H1 (cell line): Measurements from ENCODE around the gene OR10H5. TPM values are rescaled to one million over a fixed set of nuclear protein-coding genes. Genes with fewer than 3 reads are reported as not detected.

Source experiments
- CTCF ChIA-PET: fragments of 300-600 bp; sonication (Branson Sonifier 250); formaldehyde crosslinking; loops from one replicate; lab custom pipeline; 2021; ENCODE audit not compliant: partially characterized antibody; lab: Charles Lee
- POLR2A ChIA-PET: fragments of 300-600 bp; sonication (Branson Sonifier 250); formaldehyde crosslinking; loops from one replicate; lab custom pipeline; 2021; ENCODE audit warnings: inconsistent platforms; ENCODE audit not compliant: partially characterized antibody; lab: Charles Lee
- DNase-seq, 2 experiments: peaks; one replicate each; pipeline versions ENCODE4 v3.0.0 to v3.0.0-alpha.2; 2010 to 2022; ENCODE audit warnings: low spot score in 2 of 2, low read depth in 1 of 2, mixed read lengths in 1 of 2
- FAIRE-seq: peaks from 2 replicates; lab custom pipeline; 2011; peaks lifted over from hg19 to GRCh38; lab: Jason Lieb, UNC
- H2AFZ ChIP-seq: 2 replicates; pipeline ENCODE4 v1.8.1; 2012; ENCODE audit warnings: low read length, inconsistent platforms
- H2AK5ac ChIP-seq: 2 replicates; pipeline ENCODE4 v1.6.1; 2013; ENCODE audit warnings: low read depth, low read length
- H2BK120ac ChIP-seq: replicated peaks from 2 replicates; pipeline ENCODE3; 2013; ENCODE audit warnings: low read depth, low read length, inconsistent platforms
- H2BK12ac ChIP-seq: 2 replicates; pipeline ENCODE4 v1.6.1; 2013; ENCODE audit warnings: low read depth, low read length
- H2BK15ac ChIP-seq: 2 replicates; pipeline ENCODE4 v1.6.1; 2013; ENCODE audit warnings: low read length
- H2BK20ac ChIP-seq: 2 replicates; pipeline ENCODE4 v1.6.1; 2013; ENCODE audit warnings: low read length
- H2BK5ac ChIP-seq: 2 replicates; pipeline ENCODE4 v1.6.1; 2013; ENCODE audit warnings: low read depth, low read length
- H3K14ac ChIP-seq: 2 replicates; pipeline ENCODE4 v1.6.1; 2013; ENCODE audit warnings: inconsistent platforms; ENCODE audit not compliant: insufficient read length
- H3K18ac ChIP-seq: 2 replicates; pipeline ENCODE4 v1.6.1; 2013; ENCODE audit warnings: low read length; ENCODE audit errors: extremely low read depth
- H3K23ac ChIP-seq: 2 replicates; pipeline ENCODE4 v1.6.1; 2013; ENCODE audit warnings: inconsistent platforms; ENCODE audit not compliant: insufficient read length
- H3K23me2 ChIP-seq: 2 replicates; pipeline ENCODE4 v1.6.1; 2013; ENCODE audit warnings: low read depth, low read length
- H3K27ac ChIP-seq: 2 replicates; pipeline ENCODE4 v1.6.1; 2011; ENCODE audit warnings: low read depth, low read length, inconsistent platforms
- H3K27me3 ChIP-seq, 4 experiments: replicated peaks in 1 of 4; 1 replicate in 1 of 4; 2 replicates in 3 of 4; pipeline versions ENCODE4 v1.6.1 to v1.8.1; 2011 to 2013; ENCODE audit warnings: low read length in 3 of 4, mild to moderate bottlenecking in 3 of 4, inconsistent platforms in 2 of 4, mixed read lengths in 2 of 4, moderate library complexity in 1 of 4; ENCODE audit not compliant: control insufficient read depth in 3 of 4, insufficient read depth in 3 of 4; ENCODE audit errors: extremely low read depth in 1 of 4
- H3K36me3 ChIP-seq, 4 experiments: 2 replicates each; pipeline versions ENCODE4 v1.6.1 to v1.8.1; 2011 to 2013; ENCODE audit warnings: mild to moderate bottlenecking in 4 of 4, low read length in 3 of 4, moderate library complexity in 2 of 4, control low read depth in 1 of 4, inconsistent platforms in 1 of 4; ENCODE audit not compliant: insufficient read depth in 4 of 4, control insufficient read depth in 2 of 4
- H3K4ac ChIP-seq: replicated peaks from 2 replicates; pipeline ENCODE3; 2013; ENCODE audit warnings: low read length, low read depth, mixed read lengths, inconsistent platforms; ENCODE audit not compliant: insufficient read length
- H3K4me1 ChIP-seq, 4 experiments: replicated peaks in 1 of 4; 1 replicate in 1 of 4; 2 replicates in 3 of 4; pipeline versions ENCODE4 v1.6.1 to v1.8.1; 2011 to 2013; ENCODE audit warnings: low read length in 3 of 4, inconsistent platforms in 2 of 4, mixed read lengths in 1 of 4; ENCODE audit not compliant: insufficient read depth in 4 of 4, control insufficient read depth in 3 of 4
- H3K4me2 ChIP-seq, 2 experiments: 2 replicates each; pipeline versions ENCODE4 v1.6.1 to v1.8.1; 2011 to 2013; ENCODE audit warnings: low read depth in 2 of 2, low read length in 2 of 2, control low read depth in 1 of 2, inconsistent platforms in 1 of 2, mild to moderate bottlenecking in 1 of 2; ENCODE audit not compliant: insufficient read depth in 1 of 2
- H3K4me3 ChIP-seq, 4 experiments: fragments of 200-600, 300-600 bp in 1 of 4; sonication (generic), shearing (Covaris generic), sonication (Bioruptor Twin) in 1 of 4; 2 replicates each; pipeline versions ENCODE4 v1.5.1 to v1.8.1; 2011 to 2016; ENCODE audit warnings: low read length in 4 of 4, low read depth in 3 of 4, control low read depth in 2 of 4, inconsistent platforms in 2 of 4, mild to moderate bottlenecking in 2 of 4, mixed read lengths in 1 of 4, moderate library complexity in 1 of 4; ENCODE audit not compliant: insufficient read depth in 2 of 4; ENCODE audit errors: extremely low read depth in 1 of 4
- H3K56ac ChIP-seq: replicated peaks from 2 replicates; pipeline ENCODE3; 2013; ENCODE audit warnings: low read depth, mild to moderate bottlenecking, mixed read lengths, low read length, inconsistent platforms; ENCODE audit not compliant: insufficient read length
- H3K79me1 ChIP-seq: 2 replicates; pipeline ENCODE4 v1.6.1; 2013; ENCODE audit warnings: low read depth, low read length, control low read depth
- H3K79me2 ChIP-seq, 2 experiments: 2 replicates each; pipeline versions ENCODE4 v1.6.1 to v1.8.1; 2012 to 2013; ENCODE audit warnings: low read length in 2 of 2, mild to moderate bottlenecking in 2 of 2, inconsistent platforms in 1 of 2; ENCODE audit not compliant: insufficient read depth in 2 of 2, control insufficient read depth in 1 of 2
- H3K9ac ChIP-seq, 4 experiments: replicated peaks in 1 of 4; 1 replicate in 1 of 4; 2 replicates in 3 of 4; pipeline versions ENCODE4 v1.6.1 to v1.8.1; 2011 to 2013; ENCODE audit warnings: low read depth in 3 of 4, low read length in 3 of 4, control low read depth in 2 of 4, mild to moderate bottlenecking in 2 of 4, moderate library complexity in 2 of 4, inconsistent platforms in 1 of 4; ENCODE audit errors: extremely low read depth in 1 of 4
- H3K9me3 ChIP-seq, 2 experiments: 2 replicates each; pipeline versions ENCODE4 v1.6.1 to v1.8.1; 2012 to 2013; ENCODE audit warnings: mild to moderate bottlenecking in 2 of 2, moderate library complexity in 2 of 2, control low read depth in 1 of 2, inconsistent platforms in 1 of 2, low read depth in 1 of 2, low read length in 1 of 2, mixed read lengths in 1 of 2; ENCODE audit not compliant: insufficient read depth in 2 of 2
- H4K20me1 ChIP-seq, 2 experiments: replicated peaks in 1 of 2; 2 replicates each; pipeline versions ENCODE3 to v1.8.1; 2011 to 2013; ENCODE audit warnings: inconsistent platforms in 2 of 2, low read length in 2 of 2, mild to moderate bottlenecking in 1 of 2; ENCODE audit not compliant: insufficient read depth in 2 of 2, control insufficient read depth in 1 of 2
- H4K5ac ChIP-seq: 2 replicates; pipeline ENCODE4 v1.6.1; 2013; ENCODE audit warnings: low read length, low read depth, mixed read lengths, inconsistent platforms; ENCODE audit not compliant: insufficient read length
- H4K8ac ChIP-seq: 2 replicates; pipeline ENCODE4 v1.8.0; 2013; ENCODE audit warnings: mild to moderate bottlenecking, moderate library complexity, low read length, inconsistent platforms; ENCODE audit not compliant: insufficient read depth; ENCODE audit errors: extremely low read depth
- H4K91ac ChIP-seq: replicated peaks from 2 replicates; pipeline ENCODE3; 2013; ENCODE audit warnings: low read length, mixed read lengths, inconsistent platforms; ENCODE audit not compliant: insufficient read length
- MAX ChIP-seq: IDR thresholded peaks from 2 replicates; pipeline ENCODE4 v1.6.1; 2012; ENCODE audit warnings: inconsistent platforms
- NANOG ChIP-seq: IDR thresholded peaks from 2 replicates; pipeline ENCODE4 v1.6.1; 2011; ENCODE audit warnings: low read length, low read depth, mild to moderate bottlenecking, inconsistent platforms; ENCODE audit not compliant: insufficient read depth, poor library complexity, severe bottlenecking
- SUZ12 ChIP-seq: fragments of 200-600 bp; sonication (generic); IDR thresholded peaks from 2 replicates; pipeline ENCODE4 v1.6.1; 2012; ENCODE audit warnings: mild to moderate bottlenecking, inconsistent platforms, low read length, moderate library complexity, mixed read lengths
- YY1 ChIP-seq: IDR thresholded peaks from 2 replicates; pipeline ENCODE4 v1.6.1; 2011; ENCODE audit warnings: low read depth, mild to moderate bottlenecking, low read length
- WGBS, 2 experiments: shearing (Covaris generic) in 1 of 2; methylation state at CpG; one replicate each; pipeline versions ENCODE4 v1.1.6 to v1.1.7; 2013 to 2015; ENCODE audit warnings: low lambda C conversion rate in 2 of 2, mixed read lengths in 2 of 2, inconsistent platforms in 1 of 2, low coverage in 1 of 2, missing lambda C conversion rate in 1 of 2; ENCODE audit not compliant: insufficient replicate concordance in 2 of 2, insufficient coverage in 1 of 2, insufficient read length in 1 of 2; ENCODE audit errors: extremely low coverage in 1 of 2, missing lambda C conversion rate in 1 of 2; 5-methylcytosine and 5-hydroxymethylcytosine counted together
- polyA plus RNA-seq, 7 experiments: library from polyadenylated mRNA; depleted of rRNA in 3 of 7; stranded (reverse) in 5 of 7; unstranded in 2 of 7; fragments of >200 nt in 5 of 7; fragments of 200-250 nt in 2 of 7; gene quantifications; 1 replicate in 5 of 7; 2 replicates in 1 of 7; 4 replicates in 1 of 7; pipeline versions ENCODE4 v1.2.1 to v1.2.3, GENCODE V29; 2011 to 2013; ENCODE audit warnings: missing spikeins in 2 of 7, mixed read lengths in 2 of 7
- total RNA-seq: library from RNA; stranded (reverse); fragmentation: NEBNext Ultra II Directional; extraction: Animal tissue kit (Norgen Biotek cat#: 25700); gene quantifications from 2 replicates; pipeline ENCODE4 v1.2.1, GENCODE V29; 2021
- TF ChIP-seq, protein P1 (sequence below): IDR thresholded peaks from 2 replicates; pipeline ENCODE4 v1.6.1; 2012; ENCODE audit warnings: inconsistent platforms

Gene OR10H5
- total and polyA plus RNA-seq, 2 of the 8 experiments (the other 6 are each of a cell fraction or from before 2014, with no cell fraction given) = not detected

GRCh38 chr19:15812060-15812722, 24.7 kb downstream of the OR10H5 start:
- H3K14ac ChIP-seq = no peak overlapping the region
- H3K79me1 ChIP-seq = no peaks in the 10 kb centered on the region
- no peaks in the 10 kb centered on the region for H4K20me1 ChIP-seq
- H4K8ac ChIP-seq = no peak overlapping the region
- H4K5ac ChIP-seq = no peak overlapping the region
- H3K23me2 ChIP-seq = no peaks in the 10 kb centered on the region
- no peak overlapping the region for H3K4ac ChIP-seq
- TF ChIP-seq YY1 (no peak), NANOG (no peak), SUZ12 (no peak), MAX (no peak)
- TF ChIP-seq, protein P1, sequence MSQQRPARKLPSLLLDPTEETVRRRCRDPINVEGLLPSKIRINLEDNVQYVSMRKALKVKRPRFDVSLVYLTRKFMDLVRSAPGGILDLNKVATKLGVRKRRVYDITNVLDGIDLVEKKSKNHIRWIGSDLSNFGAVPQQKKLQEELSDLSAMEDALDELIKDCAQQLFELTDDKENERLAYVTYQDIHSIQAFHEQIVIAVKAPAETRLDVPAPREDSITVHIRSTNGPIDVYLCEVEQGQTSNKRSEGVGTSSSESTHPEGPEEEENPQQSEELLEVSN = no peak
- TF ChIP-seq, all 59 proteins: peak for 0
- ChIA-PET CTCF (no interaction called here), POLR2A (no interaction called here)
- no peak overlapping the region for H2AK5ac ChIP-seq
- no peak overlapping the region for H2AFZ ChIP-seq
- H3K36me3 ChIP-seq = no peaks in the 10 kb centered on the region
- H3K56ac ChIP-seq = no peak overlapping the region
- H3K4me3 ChIP-seq = no peak overlapping the region
- no peak for FAIRE-seq
- WGBS, 2 experiments = 39 to 86% methylated on average over 2 to 6 of the region's 6 CpGs
- no peak overlapping the region for H3K4me2 ChIP-seq
- H3K79me2 ChIP-seq = no peaks in the 10 kb centered on the region
- no peak overlapping the region for H2BK12ac ChIP-seq
- no peak overlapping the region for H2BK15ac ChIP-seq
- H3K27me3 ChIP-seq = no peaks in the 10 kb centered on the region
- no peak overlapping the region for H3K27ac ChIP-seq
- no peak overlapping the region for H3K18ac ChIP-seq
- peaks cover 48 to 96% of the 10 kb centered on the region in 2 experiments for H3K9me3 ChIP-seq
- H2BK20ac ChIP-seq = no peak overlapping the region
- no peak overlapping the region for H3K9ac ChIP-seq
- no peak overlapping the region for H2BK5ac ChIP-seq
- H3K4me1 ChIP-seq = no peaks in the 10 kb centered on the region
- H2BK120ac ChIP-seq = no peak overlapping the region
- H3K23ac ChIP-seq = no peak overlapping the region
- no peak overlapping the region for H4K91ac ChIP-seq
- no peak for DNase-seq
